GM18870 (cell line): Measurements from ENCODE around the gene ZFAND3.
A peak's percentile ranks its signal among the peaks of the same experiment; 100 is the strongest.

Experiments used
- ATAC-seq: cut with Tn5 transposase; IDR thresholded peaks from one replicate; pipeline ENCODE4 v1.9.1; 2021; ENCODE audit warnings: moderate library complexity; ENCODE audit not compliant: unreplicated experiment

Gene ZFAND3

GRCh38 chr6:37965964-37966676 is 146.6 kb downstream of the ZFAND3 start:
- ATAC-seq, result peak; percentile 43

GRCh38 chr6:37966801-37967200 is 147.3 kb downstream of the ZFAND3 start:
- ATAC-seq, result no peak

- no peak for ATAC-seq
These were observed 148.1 kb downstream of the ZFAND3 start for GRCh38 chr6:37967651-37968050.

GRCh38 chr6:37971266-37971665 is 151.7 kb downstream of the ZFAND3 start:
- no peak for ATAC-seq

DNA sequence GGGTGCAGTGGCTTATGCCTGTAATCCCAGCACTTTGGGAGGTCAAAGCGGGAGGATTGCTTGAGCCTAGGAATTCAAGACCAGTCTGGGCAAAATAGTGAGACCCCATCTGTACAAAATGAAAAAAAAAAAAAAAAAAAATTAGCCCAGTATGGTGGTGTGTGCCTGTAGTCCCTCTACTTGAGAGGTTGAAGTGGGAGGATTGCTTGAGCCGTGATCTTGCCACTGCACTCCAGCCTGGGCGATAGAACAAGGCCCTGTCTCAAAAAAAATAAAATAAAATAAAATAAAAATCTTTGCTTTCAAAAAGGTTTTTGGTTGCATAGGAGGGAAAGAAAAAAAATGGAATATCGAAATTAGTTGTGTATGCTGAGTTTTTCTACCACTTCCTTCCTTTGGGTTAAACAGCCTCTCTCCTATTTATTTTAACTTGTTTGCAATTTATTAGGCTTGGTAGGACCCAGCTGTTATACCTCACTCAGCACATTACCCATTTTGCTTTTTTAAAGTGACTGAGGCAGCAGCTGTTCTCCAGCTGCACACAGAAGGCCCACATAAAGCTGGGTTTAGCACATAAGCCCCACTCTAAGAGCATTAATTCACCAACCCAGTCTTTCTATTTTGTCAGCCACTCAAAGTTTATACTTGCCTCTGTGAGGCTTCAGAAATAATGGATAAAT is 152.3 kb downstream of the ZFAND3 start:
- no peak for ATAC-seq

DNA sequence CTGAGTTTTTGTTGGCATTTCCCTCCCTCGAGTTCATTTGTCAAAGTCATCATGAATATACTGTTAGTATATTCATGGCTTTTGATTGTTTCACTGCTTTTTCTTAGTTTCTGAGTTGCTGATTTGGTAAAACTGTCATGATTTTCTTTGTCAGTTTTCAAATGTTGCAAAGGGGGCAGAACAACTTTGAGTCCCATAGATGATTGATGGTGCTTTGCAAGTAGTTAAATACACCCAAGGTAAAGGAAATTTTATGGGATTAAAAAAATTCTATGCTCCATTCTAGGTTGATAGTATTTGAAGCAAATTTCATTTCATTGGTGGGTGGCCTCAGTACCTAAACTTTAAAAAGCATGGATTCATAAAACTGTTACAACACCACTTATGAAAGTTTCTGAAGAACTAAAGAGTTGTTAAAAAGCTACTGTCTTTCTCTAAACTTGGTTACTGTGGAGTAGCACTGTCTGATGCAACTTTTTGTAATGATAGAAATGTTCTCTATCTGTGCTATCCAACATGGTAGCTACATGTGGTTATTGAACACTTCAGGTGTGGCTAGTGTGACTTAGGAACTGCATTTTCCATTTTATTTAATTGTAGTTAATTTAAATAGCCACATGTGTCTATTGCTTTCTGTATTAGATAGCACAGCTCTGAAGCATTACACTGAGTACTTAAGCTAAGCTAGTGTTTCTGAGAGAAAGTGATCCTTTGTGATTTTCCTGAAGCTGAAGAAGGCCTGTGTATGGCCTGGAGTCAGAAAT is 153.6 kb downstream of the ZFAND3 start:
- no peak for ATAC-seq

GRCh38 chr6:37974381-37974780 is 154.9 kb downstream of the ZFAND3 start:
- ATAC-seq, result no peak

DNA sequence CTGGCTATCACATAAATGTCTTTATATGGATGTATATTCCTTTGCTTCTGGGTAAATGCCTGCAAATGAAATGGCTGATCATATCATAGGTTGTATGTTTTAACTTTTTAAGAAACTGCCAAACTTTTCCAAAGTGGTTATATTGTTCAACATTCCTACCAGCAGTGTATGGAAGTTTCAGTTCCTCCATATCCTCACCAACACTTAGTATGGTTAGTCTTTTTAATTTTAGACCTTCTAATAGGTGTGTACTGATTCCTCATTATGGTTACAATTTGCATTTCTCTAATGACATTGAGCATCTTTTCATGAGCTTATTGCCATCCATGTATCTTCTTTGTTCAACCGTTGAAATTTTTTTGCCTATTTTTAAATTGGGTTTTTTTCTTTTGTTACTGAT is 155.4 kb downstream of the ZFAND3 start:
- ATAC-seq, result no peak

DNA sequence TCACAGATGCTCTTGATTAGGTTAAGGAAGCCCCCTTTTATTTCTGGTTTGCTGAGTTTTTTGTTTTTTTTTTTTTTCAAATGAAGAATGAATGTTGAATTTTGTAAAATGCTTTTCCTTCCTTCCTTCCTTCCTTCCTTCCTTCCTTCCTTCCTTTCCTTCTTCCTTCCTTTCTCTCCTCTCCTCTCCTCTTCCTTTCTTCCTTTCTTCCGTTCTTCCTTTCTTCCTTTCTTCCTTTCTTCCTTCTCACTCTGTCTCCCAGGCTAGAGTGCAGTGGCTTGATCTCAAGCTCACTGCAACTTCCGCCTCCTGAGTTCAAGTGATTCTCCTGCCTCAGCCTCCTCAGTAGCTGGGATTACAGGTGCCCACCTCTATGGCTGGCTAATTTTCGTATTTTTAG is 158.2 kb downstream of the ZFAND3 start:
- no peak for ATAC-seq

DNA sequence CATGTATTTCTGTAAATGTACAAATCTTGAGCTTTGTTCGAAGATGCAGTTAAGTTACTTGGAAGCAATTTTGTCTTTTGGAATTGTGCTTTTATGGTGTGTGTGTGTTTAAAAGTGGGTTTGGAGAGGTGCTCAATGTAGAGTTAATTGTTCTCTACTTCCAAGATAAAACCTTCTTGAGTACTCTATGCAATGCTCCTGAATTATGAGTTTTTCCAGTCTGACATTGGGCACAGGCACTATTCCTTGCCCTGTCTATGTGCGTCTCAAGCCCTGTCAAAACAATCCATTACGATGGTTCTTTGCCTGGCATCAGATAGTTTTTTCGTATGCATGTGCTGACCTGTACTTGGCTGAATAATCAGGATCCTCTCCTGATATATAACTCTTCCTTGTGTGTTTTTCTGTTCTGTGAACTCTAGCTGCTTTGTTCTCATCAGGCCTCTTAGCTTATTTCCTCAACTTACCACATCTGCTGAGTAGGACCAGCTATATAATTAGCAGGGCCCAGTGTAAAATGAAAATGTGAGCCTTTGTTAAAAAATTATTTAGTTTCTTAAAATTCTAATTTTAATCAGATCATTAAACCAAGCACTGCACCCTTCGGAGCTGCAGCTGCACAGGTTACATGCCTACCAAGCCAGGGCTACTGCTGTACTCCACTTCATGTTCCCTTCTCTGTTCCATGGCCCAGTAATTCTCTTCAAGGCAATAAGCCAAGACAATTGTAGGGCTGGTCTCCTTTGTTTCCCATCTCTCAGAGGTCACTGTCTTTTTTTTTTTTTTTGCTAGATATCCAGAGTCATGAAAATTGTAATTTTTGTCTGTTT is 160.1 kb downstream of the ZFAND3 start:
- no peak for ATAC-seq

- no peak for ATAC-seq
These were observed 160.7 kb downstream of the ZFAND3 start for GRCh38 chr6:37980222-37980595.

- no peak for ATAC-seq
These were observed 162.1 kb downstream of the ZFAND3 start for GRCh38 chr6:37981626-37982025.

DNA sequence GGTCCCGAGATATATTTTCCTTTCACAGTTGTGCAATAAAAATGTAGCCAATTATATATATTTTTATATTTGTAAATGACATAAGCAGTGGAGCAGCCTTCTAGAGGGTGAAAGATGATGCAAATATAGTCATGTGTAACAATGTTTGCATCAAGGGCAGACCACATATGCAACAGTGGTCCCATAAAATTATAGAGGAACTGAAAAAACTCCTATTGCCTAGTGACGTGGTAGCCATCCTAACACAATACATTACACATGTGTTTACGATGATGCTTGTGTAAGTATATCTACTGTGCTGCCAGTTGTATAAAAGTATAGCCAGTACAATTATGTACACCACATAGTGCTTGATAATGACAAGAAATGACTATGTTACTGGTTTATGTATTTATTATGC is 162.8 kb downstream of the ZFAND3 start:
- no peak for ATAC-seq

DNA sequence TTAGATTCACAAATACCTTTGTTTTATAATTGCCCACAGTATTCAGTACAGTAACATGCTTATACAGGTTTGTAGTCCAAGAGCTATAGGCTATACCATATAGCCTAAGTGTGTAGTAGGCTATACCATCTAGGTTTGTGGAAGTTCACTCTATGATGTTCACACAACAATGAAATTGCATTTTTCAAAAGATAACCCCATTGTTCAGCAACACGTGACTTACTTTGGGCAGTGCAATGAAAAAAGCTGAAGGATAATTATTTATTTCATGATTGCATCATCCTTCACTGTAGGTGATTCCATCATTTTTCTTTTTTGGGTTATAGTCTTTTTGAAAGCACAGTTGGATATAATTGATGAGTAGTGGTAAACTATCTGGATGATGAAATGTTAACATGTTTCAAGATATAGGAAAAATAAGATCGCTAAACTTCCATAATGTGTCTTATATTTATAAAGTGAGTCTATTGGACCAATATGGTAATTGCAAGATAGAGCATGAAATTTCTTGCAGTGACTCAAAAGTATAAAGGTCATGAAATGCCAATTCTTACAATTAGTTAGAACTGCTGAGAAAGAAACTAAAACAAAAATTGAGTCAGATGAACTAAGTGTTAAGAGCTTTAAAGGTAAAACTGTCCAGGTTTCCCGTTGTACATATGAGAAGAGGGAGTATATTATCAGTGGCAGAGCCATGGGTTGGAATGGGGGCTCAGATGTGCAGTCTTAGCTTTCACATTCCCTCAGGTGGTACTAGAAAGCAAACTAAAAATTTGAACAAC is 164.4 kb downstream of the ZFAND3 start:
- no peak for ATAC-seq

DNA sequence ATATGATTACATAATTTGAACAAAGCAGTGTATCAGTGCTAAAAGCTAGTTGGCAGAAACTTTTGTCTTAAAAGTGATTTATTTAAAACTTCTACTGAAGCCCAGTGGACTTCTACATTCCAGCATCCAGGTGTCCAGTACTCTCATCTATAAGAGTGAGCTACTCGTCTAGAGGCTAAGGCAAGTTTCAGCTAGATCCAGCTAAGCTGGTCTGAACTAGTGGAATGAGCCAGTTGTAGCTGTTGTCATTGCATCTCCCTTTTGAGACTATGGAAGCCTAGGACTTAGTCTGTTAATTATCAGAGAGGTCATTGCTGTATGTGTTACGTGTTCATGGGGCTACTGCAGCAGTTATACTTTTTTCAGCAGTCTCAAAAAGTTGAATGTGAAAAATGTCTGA is 165.1 kb downstream of the ZFAND3 start:
- no peak for ATAC-seq

- no peak for ATAC-seq
These were observed 165.8 kb downstream of the ZFAND3 start for GRCh38 chr6:37985355-37985754.

DNA sequence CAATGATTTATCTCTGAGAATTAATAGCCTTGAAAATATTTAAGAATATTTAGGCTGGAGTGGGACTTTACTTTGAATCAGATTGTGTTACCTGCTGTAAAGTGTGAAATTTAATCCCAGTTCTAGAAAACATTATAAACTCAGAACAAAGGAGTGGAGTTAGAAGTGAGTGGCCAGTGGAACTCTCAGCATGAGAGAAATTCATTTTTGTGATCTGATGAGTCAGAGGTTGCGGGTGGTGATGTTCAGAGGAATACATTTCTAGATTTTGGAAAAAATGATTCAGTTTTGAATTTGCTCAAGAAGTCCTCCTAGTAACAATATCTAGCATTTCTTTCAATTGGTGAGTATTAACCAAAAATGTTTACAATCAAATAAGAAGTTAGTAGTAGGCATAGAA is 167.5 kb downstream of the ZFAND3 start:
- no peak for ATAC-seq

DNA sequence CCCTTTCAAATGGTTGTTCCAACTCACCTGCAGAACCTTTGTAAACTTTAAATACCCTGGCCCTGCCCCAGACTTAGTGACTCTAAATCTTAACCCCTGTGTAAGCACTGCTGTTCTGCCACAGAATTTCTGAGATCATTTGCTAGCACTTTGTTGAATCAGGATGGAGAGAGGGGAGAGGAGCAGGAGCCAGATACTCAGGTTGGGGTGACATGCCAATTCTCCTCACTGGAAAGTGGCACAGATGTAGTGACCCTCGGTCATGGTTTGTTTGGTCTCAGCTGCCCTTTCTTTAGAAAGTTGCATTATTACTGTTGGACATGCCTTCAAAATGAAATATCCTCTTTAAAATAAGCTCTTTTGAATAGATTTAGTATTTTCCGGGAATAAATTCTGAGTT is 168.0 kb downstream of the ZFAND3 start:
- ATAC-seq, result no peak

- ATAC-seq, result no peak
These were observed 168.6 kb downstream of the ZFAND3 start for GRCh38 chr6:37988127-37988526.

DNA sequence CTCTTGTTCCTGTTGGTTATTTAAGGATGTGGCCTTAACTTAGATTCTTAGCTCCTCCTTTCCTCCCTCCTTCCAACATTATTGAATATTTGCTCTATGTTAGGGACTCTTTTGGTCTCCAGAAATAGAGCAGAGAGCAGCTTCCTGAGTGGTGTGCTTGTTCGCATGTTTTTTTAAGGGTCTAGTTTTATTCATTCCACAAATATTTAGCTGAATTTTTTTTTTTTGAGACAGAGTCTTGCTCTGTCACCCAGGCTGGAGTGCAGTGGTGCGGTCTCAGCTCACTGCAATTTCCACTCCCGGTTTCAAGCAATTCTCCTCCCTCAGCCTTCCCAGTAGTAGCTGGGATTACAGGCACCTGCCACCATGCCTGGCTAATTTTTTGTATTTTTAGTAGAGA is 169.2 kb downstream of the ZFAND3 start:
- no peak for ATAC-seq
